ENCODE data around the gene SNX33.
"Not testable (repeated sequence)": the region's sequence is repeated elsewhere in the genome, so short reads cannot be mapped to it uniquely, and the experiment has no call there.

DNA sequence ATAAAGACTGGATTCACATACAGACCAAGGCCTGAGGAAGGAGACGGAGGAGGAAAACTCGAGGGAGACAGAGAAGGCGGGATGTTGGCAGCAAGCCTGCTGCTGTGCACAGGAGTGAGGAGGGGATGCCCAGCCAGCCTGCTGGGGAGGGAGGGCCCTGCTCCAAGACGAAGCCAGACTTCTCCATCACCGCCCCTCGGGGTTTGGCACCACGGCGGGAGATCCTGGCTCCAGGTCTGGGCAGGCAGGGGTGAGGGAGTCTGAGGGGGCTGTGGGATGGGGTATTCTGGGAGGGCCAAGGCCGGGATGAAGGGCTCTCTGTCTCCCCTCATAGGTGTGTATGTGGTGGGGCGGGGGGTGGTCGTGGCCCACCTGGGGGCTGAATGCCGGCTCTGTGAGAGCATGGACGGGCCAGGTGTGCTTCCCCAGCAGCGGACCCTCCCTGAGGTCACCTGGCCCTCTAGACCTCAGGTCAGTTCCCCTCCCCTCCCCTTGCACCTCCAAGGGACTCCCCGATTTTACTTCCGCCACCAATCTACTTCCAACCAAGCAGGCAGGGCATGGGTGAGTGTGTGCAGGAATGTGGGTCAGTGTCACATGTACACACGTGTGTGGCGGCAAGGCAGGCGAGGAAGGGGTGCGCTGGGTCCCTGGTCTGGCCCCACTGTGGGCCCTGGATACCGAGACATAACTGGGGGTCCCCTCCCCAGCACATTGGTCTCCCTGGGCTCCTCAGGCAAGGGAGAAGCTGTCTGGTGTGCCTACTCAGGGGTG is 50.4 kb downstream of the SNX33 start:
- TF ChIP-seq, protein P1, sequence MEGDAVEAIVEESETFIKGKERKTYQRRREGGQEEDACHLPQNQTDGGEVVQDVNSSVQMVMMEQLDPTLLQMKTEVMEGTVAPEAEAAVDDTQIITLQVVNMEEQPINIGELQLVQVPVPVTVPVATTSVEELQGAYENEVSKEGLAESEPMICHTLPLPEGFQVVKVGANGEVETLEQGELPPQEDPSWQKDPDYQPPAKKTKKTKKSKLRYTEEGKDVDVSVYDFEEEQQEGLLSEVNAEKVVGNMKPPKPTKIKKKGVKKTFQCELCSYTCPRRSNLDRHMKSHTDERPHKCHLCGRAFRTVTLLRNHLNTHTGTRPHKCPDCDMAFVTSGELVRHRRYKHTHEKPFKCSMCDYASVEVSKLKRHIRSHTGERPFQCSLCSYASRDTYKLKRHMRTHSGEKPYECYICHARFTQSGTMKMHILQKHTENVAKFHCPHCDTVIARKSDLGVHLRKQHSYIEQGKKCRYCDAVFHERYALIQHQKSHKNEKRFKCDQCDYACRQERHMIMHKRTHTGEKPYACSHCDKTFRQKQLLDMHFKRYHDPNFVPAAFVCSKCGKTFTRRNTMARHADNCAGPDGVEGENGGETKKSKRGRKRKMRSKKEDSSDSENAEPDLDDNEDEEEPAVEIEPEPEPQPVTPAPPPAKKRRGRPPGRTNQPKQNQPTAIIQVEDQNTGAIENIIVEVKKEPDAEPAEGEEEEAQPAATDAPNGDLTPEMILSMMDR (IDR thresholded peaks at IDR 0.05), result not testable (repeated sequence)
- not testable (repeated sequence) for TF ChIP-seq POLR2A (IDR thresholded peaks at IDR 0.05)
